GM12864 (cell line): Measurements from ENCODE around the gene CPLX1.

Experiments used
- DNase-seq: peaks from one replicate; pipeline ENCODE4 v3.0.0-alpha.2; 2011; ENCODE audit warnings: low read depth
- H3K4me3 ChIP-seq: 2 replicates; pipeline ENCODE4 v1.5.1; 2011; ENCODE audit warnings: mild to moderate bottlenecking, low read depth, low read length, control low read depth
- CTCF ChIP-seq: IDR thresholded peaks from 2 replicates; pipeline ENCODE4 v1.5.1; 2011; ENCODE audit warnings: low read depth, mild to moderate bottlenecking, moderate library complexity, low read length, control low read depth, inconsistent platforms; ENCODE audit errors: missing control alignments

Gene CPLX1

GRCh38 chr4:791898-792625 lies 33.9 kb downstream of the CPLX1 start:
- H3K4me3 ChIP-seq: peak overlapping the region; percentile 29
- peak; percentile 4 for TF ChIP-seq CTCF
- DNase-seq: no peak

GRCh38 chr4:791252-791897 lies 34.6 kb downstream of the CPLX1 start:
- no peak for TF ChIP-seq CTCF
- no peak for DNase-seq
- H3K4me3 ChIP-seq: no peak overlapping the region

- no peak for DNase-seq
- no peak for TF ChIP-seq CTCF
These were observed 35.5 kb downstream of the CPLX1 start for GRCh38 chr4:790466-790820.

GRCh38 chr4:789571-790465 lies 36.1 kb downstream of the CPLX1 start:
- H3K4me3 ChIP-seq: no peak overlapping the region
- DNase-seq: no peak
- no peak for TF ChIP-seq CTCF

More at GRCh38 chr4:790466-790820, 35.5 kb downstream of the CPLX1 start:
- H3K4me3 ChIP-seq: no peak overlapping the region

GRCh38 chr4:788636-789297 lies 37.2 kb downstream of the CPLX1 start:
- no peak for TF ChIP-seq CTCF
- DNase-seq: no peak
- H3K4me3 ChIP-seq: no peak overlapping the region

- TF ChIP-seq CTCF: no peak
- H3K4me3 ChIP-seq: no peak overlapping the region
These were observed 37.8 kb downstream of the CPLX1 start for GRCh38 chr4:788006-788635.

More at GRCh38 chr4:788006-788635, 37.8 kb downstream of the CPLX1 start:
- DNase-seq: no peak
